HCT116 (cell line): ENCODE measurements around the gene FMNL1. TPM values are rescaled to one million over a fixed set of nuclear protein-coding genes. Genes with fewer than 3 reads are reported as not detected.

ENCODE experiments used
- ATAC-seq: fragments of 200-7000 bp; cut with Tn5 transposase; 2 replicates; pipeline ENCODE4 v1.9.1; 2020; ENCODE audit warnings: mild to moderate bottlenecking, moderate library complexity
- BruUV-seq: library from RNA; stranded (reverse); fragments of 400-500 nt; replicated peaks from 2 replicates; lab custom pipeline; 2021; lab: Mats Ljungman, UMichigan
- CTCF ChIA-PET: fragments of 300-600 bp; sonication (Branson Sonifier 250); formaldehyde crosslinking; loops from one replicate; lab custom pipeline; 2021; ENCODE audit warnings: antibody characterized with exemption; lab: Charles Lee
- POLR2A ChIA-PET: fragments of 300-600, 350-600 bp; sonication (Branson Sonifier 250); formaldehyde crosslinking; loops from one replicate; lab custom pipeline; 2021; ENCODE audit warnings: antibody characterized with exemption; lab: Charles Lee
- RAD21 ChIA-PET, 2 experiments: fragments of 300-600 bp; sonication (Branson Sonifier 250); formaldehyde crosslinking; loops; one replicate each; lab custom pipeline; 2023; ENCODE audit warnings: low total read pairs in 2 of 2; ENCODE audit not compliant: uncharacterized antibody in 2 of 2, unreplicated experiment in 2 of 2, low non-redundant PET in 1 of 2; lab: Charles Lee
- DNase-seq: peaks from one replicate; pipeline ENCODE4 v3.0.0-alpha.2; 2010; ENCODE audit warnings: low read depth, low spot score
- H2AFZ ChIP-seq: fragments of 200-600 bp; shearing (Covaris generic), sonication (generic); 2 replicates; pipeline ENCODE4 v1.6.1; 2017; ENCODE audit warnings: low read depth, mixed run types, mixed read lengths, antibody characterized with exemption, low read length; ENCODE audit not compliant: poor library complexity, severe bottlenecking
- H3K27ac ChIP-seq: 2 replicates; pipeline ENCODE4 v1.5.1; 2012; ENCODE audit warnings: low read depth, low read length
- H3K27me3 ChIP-seq: fragments of 200-600 bp; sonication (generic); 2 replicates; pipeline ENCODE4 v1.6.1; 2016; ENCODE audit warnings: mixed run types, low read length, mixed read lengths; ENCODE audit not compliant: insufficient read depth
- H3K36me3 ChIP-seq, 2 experiments: fragments of 200-500 bp in 1 of 2; fragments of 200-600 bp in 1 of 2; sonication (Bioruptor generic) in 1 of 2; sonication (generic) in 1 of 2; 2 replicates each; pipeline versions ENCODE4 v1.5.1 to v1.6.1; 2014 to 2016; ENCODE audit warnings: low read length in 2 of 2, inconsistent platforms in 1 of 2, mixed read lengths in 1 of 2, mixed run types in 1 of 2; ENCODE audit not compliant: insufficient read depth in 2 of 2, control insufficient read depth in 1 of 2
- H3K4me1 ChIP-seq, 2 experiments: fragments of 200-600 bp in 1 of 2; sonication (generic) in 1 of 2; 2 replicates each; pipeline versions ENCODE4 v1.5.1 to v1.6.1; 2012 to 2017; ENCODE audit warnings: low read length in 2 of 2, inconsistent platforms in 1 of 2, mild to moderate bottlenecking in 1 of 2, mixed read lengths in 1 of 2, mixed run types in 1 of 2, moderate library complexity in 1 of 2; ENCODE audit not compliant: insufficient read depth in 2 of 2, control insufficient read depth in 1 of 2
- H3K4me2 ChIP-seq: fragments of 200-600 bp; sonication (generic); 2 replicates; pipeline ENCODE4 v1.6.1; 2017; ENCODE audit warnings: mixed run types, low read length, mixed read lengths
- H3K4me3 ChIP-seq, 2 experiments: fragments of 200-600 bp in 1 of 2; sonication (generic) in 1 of 2; replicated peaks in 1 of 2; 2 replicates each; pipeline ENCODE4 v1.5.1; 2011 to 2016; ENCODE audit warnings: low read length in 2 of 2, control low read depth in 1 of 2, low read depth in 1 of 2, mild to moderate bottlenecking in 1 of 2, mixed read lengths in 1 of 2, mixed run types in 1 of 2
- H3K79me2 ChIP-seq: fragments of 200-600 bp; sonication (generic); 2 replicates; pipeline ENCODE4 v1.6.1; 2017; ENCODE audit warnings: mild to moderate bottlenecking, mixed run types, low read length, moderate library complexity, mixed read lengths; ENCODE audit not compliant: insufficient read depth
- H3K9ac ChIP-seq: fragments of 200-600 bp; sonication (generic); 2 replicates; pipeline ENCODE4 v1.6.1; 2016; ENCODE audit warnings: low read length, mixed read lengths
- H3K9me2 ChIP-seq: fragments of 200-600 bp; sonication (generic), shearing (Covaris generic); 2 replicates; pipeline ENCODE4 v1.6.1; 2017; ENCODE audit warnings: mixed run types, mild to moderate bottlenecking, moderate library complexity; ENCODE audit not compliant: insufficient read depth
- H3K9me3 ChIP-seq, 2 experiments: fragments of 200-500 bp in 1 of 2; fragments of 200-600 bp in 1 of 2; sonication (Bioruptor generic) in 1 of 2; sonication (generic) in 1 of 2; 2 replicates each; pipeline ENCODE4 v1.6.1; 2014 to 2017; ENCODE audit warnings: low read length in 2 of 2, mixed read lengths in 2 of 2, inconsistent platforms in 1 of 2, low read depth in 1 of 2, mild to moderate bottlenecking in 1 of 2, mixed run types in 1 of 2, moderate library complexity in 1 of 2; ENCODE audit not compliant: control insufficient read depth in 1 of 2, insufficient read depth in 1 of 2
- H4K20me1 ChIP-seq: fragments of 200-600 bp; sonication (generic), shearing (Covaris generic); 2 replicates; pipeline ENCODE4 v1.6.1; 2017; ENCODE audit warnings: mixed run types, mild to moderate bottlenecking, moderate library complexity; ENCODE audit not compliant: insufficient read depth
- CTCF ChIP-seq, 3 experiments: fragments of 200-600 bp in 1 of 3; sonication (generic) in 1 of 3; IDR thresholded peaks in 2 of 3; conservative IDR thresholded peaks in 1 of 3; 2 replicates each; pipeline ENCODE4 v1.5.1; 2012 to 2017; ENCODE audit warnings: low read depth in 2 of 3, low read length in 2 of 3, antibody characterized with exemption in 1 of 3, borderline replicate concordance in 1 of 3, control low read depth in 1 of 3, mild to moderate bottlenecking in 1 of 3, mixed read lengths in 1 of 3, mixed run types in 1 of 3, moderate library complexity in 1 of 3; ENCODE audit not compliant: insufficient read depth in 1 of 3
- EZH2 ChIP-seq: fragments of 200-600 bp; sonication (generic); IDR thresholded peaks from 2 replicates; pipeline ENCODE4 v1.6.1; 2017; ENCODE audit warnings: antibody characterized with exemption, mixed run types
- JUND ChIP-seq: IDR thresholded peaks from 2 replicates; pipeline ENCODE4 v1.6.1; 2012
- POLR2A ChIP-seq: IDR thresholded peaks from 2 replicates; pipeline ENCODE4 v1.7.0; 2011; ENCODE audit warnings: borderline replicate concordance; ENCODE audit not compliant: insufficient read depth, insufficient read length; ENCODE audit errors: extremely low read depth
- REST ChIP-seq: IDR thresholded peaks from 2 replicates; pipeline ENCODE4 v1.6.1; 2012; ENCODE audit warnings: low read depth
- SIN3A ChIP-seq: IDR thresholded peaks from 2 replicates; pipeline ENCODE4 v1.6.1; 2012; ENCODE audit warnings: low read depth
- SP1 ChIP-seq: IDR thresholded peaks from 2 replicates; pipeline ENCODE4 v1.6.1; 2012; ENCODE audit warnings: low read depth
- SRF ChIP-seq: IDR thresholded peaks from 2 replicates; pipeline ENCODE4 v1.6.1; 2012; ENCODE audit warnings: low read depth
- TCF7L2 ChIP-seq: IDR thresholded peaks from 2 replicates; pipeline ENCODE4 v1.7.0; 2011; ENCODE audit warnings: borderline replicate concordance, inconsistent platforms; ENCODE audit not compliant: insufficient read depth, insufficient read length; ENCODE audit errors: extremely low read depth
- ZBTB33 ChIP-seq: IDR thresholded peaks from 2 replicates; pipeline ENCODE4 v1.6.1; 2011; ENCODE audit warnings: mild to moderate bottlenecking, low read length, moderate library complexity; ENCODE audit not compliant: insufficient replicate concordance; ENCODE audit errors: extremely low read depth
- intact Hi-C: fragments of 100-400 bp; cut with micrococcal nuclease; formaldehyde crosslinking; loops from 2 replicates; pipeline ENCODE4 v1.10.0; 2022
- total RNA-seq: library from RNA; stranded (reverse); gene quantifications from one replicate; pipeline ENCODE4 v1.2.1, GENCODE V29; 2021; ENCODE audit not compliant: unreplicated experiment

The FMNL1 gene
- total RNA-seq, 1 experiment from 2014 or later, result 8.2 TPM

- Histone ChIP-seq H3K4me2 (no peak overlapping the region), H3K79me2 (peaks cover 5% of the 10 kb centered on the region; the same call in 1 of the 2 replicates), H3K27me3 (no peaks in the 10 kb centered on the region), H3K4me1 (peaks cover 9 to 14% of the 10 kb centered on the region in 2 experiments; a peak in 3 of 4 replicates), H2AFZ (no peak overlapping the region), H3K27ac (no peak overlapping the region), H3K9ac (no peak overlapping the region), H3K9me2 (no peaks in the 10 kb centered on the region), H3K4me3 (no peak overlapping the region), H3K9me3 (no peaks in the 10 kb centered on the region), H4K20me1 (no peaks in the 10 kb centered on the region), H3K36me3 (no peaks in the 10 kb centered on the region)
- ATAC-seq (no peak), DNase-seq (no peak)
- intact Hi-C loops, result no loop called here
- ChIA-PET RAD21 (no interaction called here), POLR2A (no interaction called here), CTCF (no interaction called here)
- no TSS peak for BruUV-seq
- no peak for TF ChIP-seq SP1
- TF ChIP-seq ZBTB33, result no peak
- TF ChIP-seq REST, result no peak
- TF ChIP-seq JUND, result no peak
- TF ChIP-seq POLR2A, result no peak
- no peak for TF ChIP-seq EZH2
- no peak for TF ChIP-seq SIN3A
- no peak for TF ChIP-seq TCF7L2
- no peak for TF ChIP-seq SRF
- TF ChIP-seq CTCF (IDR thresholded peaks at IDR 0.05 in 2 of 3, conservative IDR thresholded peaks at IDR 0.05 in 1 of 3; ENCODE audit: borderline replicate concordance in 1 of 3, insufficient read depth in 1 of 3, low read depth in 2 of 3, low read length in 2 of 3), result no peak
Measured at GRCh38 chr17:45243750-45244149, 22.1 kb downstream of the FMNL1 start.
